Activated naive CD4-positive, alpha-beta T cell treated with anti-CD3 and anti-CD28 coated beads, Interleukin-2, amount 10 ng/mL, durations not matched to agents 7 days and 5 days (primary cell): ENCODE results near the gene DPP3.
A peak's percentile ranks its signal among the peaks of the same experiment; 100 is the strongest.
"Not testable (repeated sequence)": the region's sequence is repeated elsewhere in the genome, so short reads cannot be mapped to it uniquely, and the experiment has no call there.

Experiments used
- CTCF ChIA-PET: fragments of 350-600 bp; sonication (Branson Sonifier 250); formaldehyde crosslinking; loops from one replicate; lab custom pipeline; 2021; ENCODE audit warnings: antibody characterized with exemption; lab: Charles Lee
- DNase-seq: peaks from one replicate; pipeline ENCODE4 v3.0.0-alpha.2; 2020
- H3K27ac Mint-ChIP-seq: one replicate; pipeline ENCODE4 v1.8.0; 2021; ENCODE audit warnings: mild to moderate bottlenecking, moderate library complexity, mixed read lengths
- H3K27me3 Mint-ChIP-seq: one replicate; pipeline ENCODE4 v1.8.0; 2021; ENCODE audit warnings: mild to moderate bottlenecking, mixed read lengths
- H3K36me3 Mint-ChIP-seq: one replicate; pipeline ENCODE4 v1.8.0; 2021; ENCODE audit warnings: mixed read lengths
- H3K4me1 Mint-ChIP-seq: one replicate; pipeline ENCODE4 v1.8.0; 2021; ENCODE audit warnings: mixed read lengths
- H3K4me3 Mint-ChIP-seq: one replicate; pipeline ENCODE4 v1.8.0; 2021; ENCODE audit warnings: mild to moderate bottlenecking, moderate library complexity, mixed read lengths
- H3K9me3 Mint-ChIP-seq: one replicate; pipeline ENCODE4 v1.8.0; 2021; ENCODE audit warnings: mixed read lengths

DPP3 gene

GRCh38 chr11:66542362-66542761, 62.1 kb downstream of the DPP3 start:
- Mint-ChIP-seq H3K27me3 (peaks cover 8% of the 10 kb centered on the region), H3K4me3 (no peak overlapping the region), H3K36me3 (peaks cover 26% of the 10 kb centered on the region), H3K9me3 (no peaks in the 10 kb centered on the region), H3K4me1 (peaks cover 35% of the 10 kb centered on the region), H3K27ac (peak overlapping the region; percentile 65)
- DNase-seq: no peak
- CTCF ChIA-PET: interaction anchor here (1.4 kb wide), 1 partner anchor 27 kb away, joined by 3 read pairs; no protein-coding TSS in a partner anchor

- H3K27me3 Mint-ChIP-seq: peaks cover 19% of the 10 kb centered on the region
- no peaks in the 10 kb centered on the region for H3K9me3 Mint-ChIP-seq
- peaks cover 35% of the 10 kb centered on the region for H3K4me1 Mint-ChIP-seq
- peak overlapping the region; percentile 66 for H3K4me3 Mint-ChIP-seq
- DNase-seq: peak; percentile 79
- peaks cover 25% of the 10 kb centered on the region for H3K36me3 Mint-ChIP-seq
- CTCF ChIA-PET: interaction anchor here (1.0 to 1.4 kb wide), 2 partner anchors 28 to 135 kb away, joined by 3 to 5 read pairs; no protein-coding TSS in a partner anchor
- H3K27ac Mint-ChIP-seq: peak overlapping the region; percentile 86
Measured at GRCh38 chr11:66543263-66544107, 63.3 kb downstream of the DPP3 start.

GRCh38 chr11:66544952-66545351, 64.7 kb downstream of the DPP3 start:
- not testable (repeated sequence) for H3K9me3 Mint-ChIP-seq, DNase-seq
- Mint-ChIP-seq H3K4me3 (peak overlapping the region; percentile 91), H3K36me3 (peaks cover 21% of the 10 kb centered on the region), H3K27me3 (peaks cover 34% of the 10 kb centered on the region), H3K27ac (peak overlapping the region; percentile 82), H3K4me1 (peaks cover 35% of the 10 kb centered on the region)
- CTCF ChIA-PET: interaction anchor here (1.0 to 1.1 kb wide), 2 partner anchors 93 to 133 kb away, joined by 3 read pairs; partner anchors contain the start of gene RBM4B

- peaks cover 35% of the 10 kb centered on the region for H3K4me1 Mint-ChIP-seq
- peak; percentile 91 for DNase-seq
- peak within 1 kb of the TSS; percentile 82 for H3K27ac Mint-ChIP-seq
- no peaks in the 10 kb centered on the region for H3K9me3 Mint-ChIP-seq
- peak within 1 kb of the TSS; percentile 91 for H3K4me3 Mint-ChIP-seq
- H3K27me3 Mint-ChIP-seq: peaks cover 37% of the 10 kb centered on the region
- H3K36me3 Mint-ChIP-seq: peaks cover 18% of the 10 kb centered on the region
- CTCF ChIA-PET: interaction anchor here (0.9 to 1.2 kb wide), 3 partner anchors 32 to 159 kb away, joined by 3 read pairs; no protein-coding TSS in a partner anchor
Measured at GRCh38 chr11:66545701-66546367, 65.6 kb downstream of the DPP3 start, which contains the start of gene ZDHHC24. Gene ZDHHC24 (minus strand): TSS chr11:66546048. CDS start chr11:66546003, 45 bp downstream.

- peaks cover 16% of the 10 kb centered on the region for H3K36me3 Mint-ChIP-seq
- H3K27me3 Mint-ChIP-seq: peaks cover 37% of the 10 kb centered on the region
- CTCF ChIA-PET: interaction anchor here (0.9 to 1.2 kb wide), 2 partner anchors 32 to 160 kb away, joined by 3 read pairs; no protein-coding TSS in a partner anchor
- H3K4me1 Mint-ChIP-seq: peaks cover 35% of the 10 kb centered on the region
- H3K4me3 Mint-ChIP-seq: peak within 1 kb of the TSS; percentile 91
- DNase-seq: peak; percentile 49
- no peaks in the 10 kb centered on the region for H3K9me3 Mint-ChIP-seq
- H3K27ac Mint-ChIP-seq: peak within 1 kb of the TSS; percentile 73
Measured at GRCh38 chr11:66546368-66546965, 66.2 kb downstream of the DPP3 start, which contains the start of gene ACTN3. Gene ACTN3 (plus strand): TSS chr11:66546903. CDS start chr11:66546938, 35 bp downstream.

GRCh38 chr11:66546966-66547661, 66.9 kb downstream of the DPP3 start:
- H3K27ac Mint-ChIP-seq: no peak overlapping the region
- peaks cover 12% of the 10 kb centered on the region for H3K36me3 Mint-ChIP-seq
- no peak for DNase-seq
- CTCF ChIA-PET: no interaction called here
- peaks cover 34% of the 10 kb centered on the region for H3K4me1 Mint-ChIP-seq
- no peaks in the 10 kb centered on the region for H3K9me3 Mint-ChIP-seq
- H3K27me3 Mint-ChIP-seq: peaks cover 37% of the 10 kb centered on the region
- H3K4me3 Mint-ChIP-seq: peak overlapping the region; percentile 91

- Mint-ChIP-seq H3K4me3 (no peak overlapping the region), H3K4me1 (peaks cover 30% of the 10 kb centered on the region), H3K36me3 (peaks cover 7% of the 10 kb centered on the region), H3K27me3 (peaks cover 37% of the 10 kb centered on the region), H3K9me3 (no peaks in the 10 kb centered on the region), H3K27ac (no peak overlapping the region)
- CTCF ChIA-PET: no interaction called here
- DNase-seq: no peak
Measured at GRCh38 chr11:66547662-66548009, 67.4 kb downstream of the DPP3 start.

GRCh38 chr11:66548041-66548440, 67.8 kb downstream of the DPP3 start:
- Mint-ChIP-seq H3K4me1 (peaks cover 26% of the 10 kb centered on the region), H3K27ac (no peak overlapping the region), H3K36me3 (peaks cover 6% of the 10 kb centered on the region), H3K9me3 (no peaks in the 10 kb centered on the region), H3K4me3 (no peak overlapping the region), H3K27me3 (peaks cover 37% of the 10 kb centered on the region)
- DNase-seq: no peak
- CTCF ChIA-PET: no interaction called here

- H3K27ac Mint-ChIP-seq: no peak overlapping the region
Measured at GRCh38 chr11:66548774-66549630, 68.8 kb downstream of the DPP3 start.

GRCh38 chr11:66549696-66550095, 69.5 kb downstream of the DPP3 start:
- Mint-ChIP-seq H3K4me3 (no peak overlapping the region), H3K4me1 (peaks cover 11% of the 10 kb centered on the region), H3K27me3 (peaks cover 45% of the 10 kb centered on the region), H3K27ac (no peak overlapping the region), H3K9me3 (no peaks in the 10 kb centered on the region), H3K36me3 (no peaks in the 10 kb centered on the region)
- no peak for DNase-seq
- CTCF ChIA-PET: no interaction called here

More at GRCh38 chr11:66548774-66549630, 68.8 kb downstream of the DPP3 start:
- Mint-ChIP-seq H3K27me3 (peaks cover 39% of the 10 kb centered on the region), H3K4me1 (peaks cover 16% of the 10 kb centered on the region), H3K36me3 (no peaks in the 10 kb centered on the region), H3K9me3 (no peaks in the 10 kb centered on the region), H3K4me3 (peak overlapping the region; percentile 13)
- no peak for DNase-seq
- CTCF ChIA-PET: no interaction called here

- CTCF ChIA-PET: no interaction called here
- Mint-ChIP-seq H3K27me3 (peaks cover 56% of the 10 kb centered on the region), H3K4me3 (no peak overlapping the region), H3K4me1 (peaks cover 7% of the 10 kb centered on the region), H3K36me3 (no peaks in the 10 kb centered on the region), H3K27ac (no peak overlapping the region), H3K9me3 (no peaks in the 10 kb centered on the region)
- DNase-seq: no peak
Measured at GRCh38 chr11:66550887-66551286, 70.7 kb downstream of the DPP3 start.

- no peak for DNase-seq
- no peak overlapping the region for H3K4me3 Mint-ChIP-seq
- H3K9me3 Mint-ChIP-seq: no peaks in the 10 kb centered on the region
- CTCF ChIA-PET: no interaction called here
- H3K36me3 Mint-ChIP-seq: no peaks in the 10 kb centered on the region
- H3K4me1 Mint-ChIP-seq: peaks cover 3% of the 10 kb centered on the region
- H3K27ac Mint-ChIP-seq: no peak overlapping the region
- peaks cover 57% of the 10 kb centered on the region for H3K27me3 Mint-ChIP-seq
Measured at GRCh38 chr11:66554602-66555001, 74.4 kb downstream of the DPP3 start.

- H3K27ac Mint-ChIP-seq: no peak overlapping the region
- H3K4me1 Mint-ChIP-seq: peaks cover 3% of the 10 kb centered on the region
- CTCF ChIA-PET: no interaction called here
- H3K4me3 Mint-ChIP-seq: no peak overlapping the region
- DNase-seq: no peak
- H3K9me3 Mint-ChIP-seq: no peaks in the 10 kb centered on the region
- peaks cover 59% of the 10 kb centered on the region for H3K27me3 Mint-ChIP-seq
- H3K36me3 Mint-ChIP-seq: no peaks in the 10 kb centered on the region
Measured at GRCh38 chr11:66555416-66555815, 75.2 kb downstream of the DPP3 start.
